HG03103 (cell line): ENCODE measurements around the gene CACNA2D4.

ENCODE experiments used
- ATAC-seq: cut with Tn5 transposase; IDR thresholded peaks from one replicate; pipeline ENCODE4 v1.9.1; 2021; ENCODE audit warnings: low read depth; ENCODE audit not compliant: unreplicated experiment

The CACNA2D4 gene

GRCh38 chr12:1794440-1795090 lies 123.9 kb downstream of the CACNA2D4 start:
- ATAC-seq: no peak

- no peak for ATAC-seq
Measured at GRCh38 chr12:1793426-1794210, 124.8 kb downstream of the CACNA2D4 start.

- no peak for ATAC-seq
Measured at GRCh38 chr12:1792406-1792805, 126.0 kb downstream of the CACNA2D4 start.

- no peak for ATAC-seq
Measured at GRCh38 chr12:1791104-1791841, 127.2 kb downstream of the CACNA2D4 start.

GRCh38 chr12:1790444-1790843 lies 128.0 kb downstream of the CACNA2D4 start:
- ATAC-seq: no peak

- no peak for ATAC-seq
Measured at GRCh38 chr12:1787714-1788113, 130.7 kb downstream of the CACNA2D4 start.

- ATAC-seq: no peak
Measured at GRCh38 chr12:1782215-1782614, 136.2 kb downstream of the CACNA2D4 start.

- no peak for ATAC-seq
Measured at GRCh38 chr12:1781772-1782171, 136.7 kb downstream of the CACNA2D4 start.

GRCh38 chr12:1779783-1780182 lies 138.7 kb downstream of the CACNA2D4 start:
- no peak for ATAC-seq

- no peak for ATAC-seq
Measured at GRCh38 chr12:1778911-1779310, 139.5 kb downstream of the CACNA2D4 start.

- no peak for ATAC-seq
Measured at GRCh38 chr12:1777798-1778197, 140.7 kb downstream of the CACNA2D4 start.

GRCh38 chr12:1776170-1776921 lies 142.1 kb downstream of the CACNA2D4 start:
- ATAC-seq: no peak

- ATAC-seq: no peak
Measured at GRCh38 chr12:1773937-1774655, 144.4 kb downstream of the CACNA2D4 start.

- ATAC-seq: no peak
Measured at GRCh38 chr12:1769809-1770494, 148.5 kb downstream of the CACNA2D4 start.

GRCh38 chr12:1768615-1769014 lies 149.8 kb downstream of the CACNA2D4 start:
- ATAC-seq: no peak

- ATAC-seq: no peak
Measured at GRCh38 chr12:1767407-1768090, 150.9 kb downstream of the CACNA2D4 start.

- ATAC-seq: no peak
Measured at GRCh38 chr12:1766110-1766509, 152.3 kb downstream of the CACNA2D4 start.

- no peak for ATAC-seq
Measured at GRCh38 chr12:1763153-1763552, 155.3 kb downstream of the CACNA2D4 start.

GRCh38 chr12:1761857-1762256 lies 156.6 kb downstream of the CACNA2D4 start:
- ATAC-seq: no peak
